Measurements from ENCODE around the gene PPP1R7.
A peak's percentile ranks its signal among the peaks of the same experiment; 100 is the strongest.

PPP1R7 gene

DNA sequence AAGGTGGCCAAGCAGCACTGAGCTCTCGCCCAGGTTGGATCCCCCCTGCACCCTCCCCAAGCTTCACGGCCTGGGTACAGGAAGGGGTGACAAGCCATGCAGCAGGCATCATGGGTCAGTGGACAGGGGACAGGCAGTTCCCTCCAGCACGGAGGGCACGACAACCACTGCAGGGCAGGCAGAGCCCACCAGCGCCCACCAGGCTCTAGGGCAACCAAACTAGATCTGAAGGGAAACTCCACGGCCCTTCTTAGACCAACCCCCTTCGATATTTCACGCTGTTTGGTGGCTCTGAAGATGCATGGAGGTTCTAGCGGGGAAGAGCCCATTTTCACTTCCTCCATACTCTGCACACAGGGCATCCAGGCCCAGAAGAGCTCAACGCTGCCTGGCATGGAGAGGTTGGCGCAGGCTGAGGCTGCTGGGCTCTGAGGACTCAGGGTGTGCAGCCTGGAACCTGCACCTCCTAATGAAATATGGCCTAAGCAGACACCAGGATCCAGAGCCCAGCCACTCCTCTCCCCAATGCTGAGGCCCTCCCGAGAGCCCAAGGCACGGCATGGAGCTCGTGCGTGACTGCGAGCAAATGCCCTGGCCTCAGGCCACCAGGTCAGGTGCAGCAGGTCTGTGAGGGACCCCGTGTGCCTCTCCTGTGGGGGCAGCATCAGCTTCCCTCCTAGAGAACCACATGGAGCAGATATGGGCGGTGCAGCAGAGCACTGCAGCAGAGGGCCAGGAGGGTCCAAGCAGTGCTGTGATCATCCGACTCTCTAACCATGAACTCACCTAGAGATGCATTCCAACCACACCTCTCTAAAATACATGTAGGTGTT, 39.4 kb upstream of the PPP1R7 start:
- H3K36me3 ChIP-seq (ENCODE audit: control insufficient read depth, insufficient read depth, low read length), result peaks cover 21% of the 10 kb centered on the region
- H3K27me3 ChIP-seq (replicated peaks; ENCODE audit: control insufficient read depth, insufficient read depth, low read length), result no peaks in the 10 kb centered on the region
- DNase-seq (ENCODE audit: extremely low read depth, insufficient read length), result peak; percentile 73
- H3K4me3 ChIP-seq (replicated peaks; ENCODE audit: low read depth, low read length), result peak overlapping the region; percentile 72
- no peak for TF ChIP-seq CTCF (IDR thresholded peaks at IDR 0.05; ENCODE audit: insufficient read depth, low read length, poor library complexity, severe bottlenecking)

DNA sequence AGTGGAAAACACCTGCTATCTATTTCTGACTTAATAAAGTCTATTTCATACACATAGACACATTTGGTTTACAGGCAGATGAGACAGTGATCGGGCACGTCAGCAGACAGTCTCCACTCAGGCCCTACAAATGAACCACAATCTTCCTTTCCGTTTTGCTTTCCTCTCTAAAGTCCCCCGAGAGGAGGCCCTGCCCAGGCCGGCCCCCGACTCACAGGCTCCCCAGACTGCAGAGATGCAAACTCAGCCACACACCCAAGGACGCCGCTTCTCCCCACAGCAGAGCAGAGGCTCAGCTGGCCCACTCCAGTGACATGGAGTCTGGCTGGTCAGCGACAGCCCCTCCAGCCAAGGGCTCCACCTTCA, 38.8 kb upstream of the PPP1R7 start:
- Histone ChIP-seq H3K36me3 (ENCODE audit: control insufficient read depth, insufficient read depth, low read length) (peaks cover 21% of the 10 kb centered on the region), H3K4me3 (replicated peaks; ENCODE audit: low read depth, low read length) (peak overlapping the region; percentile 72), H3K27me3 (replicated peaks; ENCODE audit: control insufficient read depth, insufficient read depth, low read length) (no peaks in the 10 kb centered on the region)
- peak; percentile 57 for DNase-seq (ENCODE audit: extremely low read depth, insufficient read length)
- no peak for TF ChIP-seq CTCF (IDR thresholded peaks at IDR 0.05; ENCODE audit: insufficient read depth, low read length, poor library complexity, severe bottlenecking)

- TF ChIP-seq CTCF (IDR thresholded peaks at IDR 0.05; ENCODE audit: insufficient read depth, low read length, poor library complexity, severe bottlenecking), result no peak
- DNase-seq (ENCODE audit: extremely low read depth, insufficient read length), result no peak
- peak overlapping the region; percentile 72 for H3K4me3 ChIP-seq (replicated peaks; ENCODE audit: low read depth, low read length)
- H3K27me3 ChIP-seq (replicated peaks; ENCODE audit: control insufficient read depth, insufficient read depth, low read length), result no peaks in the 10 kb centered on the region
- H3K36me3 ChIP-seq (ENCODE audit: control insufficient read depth, insufficient read depth, low read length), result peaks cover 14% of the 10 kb centered on the region
These were observed 38.2 kb upstream of the PPP1R7 start for GRCh38 chr2:241112046-241112445.

- H3K36me3 ChIP-seq (ENCODE audit: control insufficient read depth, insufficient read depth, low read length), result peaks cover 14% of the 10 kb centered on the region
- TF ChIP-seq CTCF (IDR thresholded peaks at IDR 0.05; ENCODE audit: insufficient read depth, low read length, poor library complexity, severe bottlenecking), result no peak
- H3K27me3 ChIP-seq (replicated peaks; ENCODE audit: control insufficient read depth, insufficient read depth, low read length), result no peaks in the 10 kb centered on the region
- H3K4me3 ChIP-seq (replicated peaks; ENCODE audit: low read depth, low read length), result peak overlapping the region; percentile 72
- DNase-seq (ENCODE audit: extremely low read depth, insufficient read length), result no peak
These were observed 37.7 kb upstream of the PPP1R7 start for GRCh38 chr2:241112592-241112991.

- H3K27me3 ChIP-seq (replicated peaks; ENCODE audit: control insufficient read depth, insufficient read depth, low read length), result no peaks in the 10 kb centered on the region
- no peak for DNase-seq (ENCODE audit: extremely low read depth, insufficient read length)
- H3K36me3 ChIP-seq (ENCODE audit: control insufficient read depth, insufficient read depth, low read length), result peaks cover 11% of the 10 kb centered on the region
- H3K4me3 ChIP-seq (replicated peaks; ENCODE audit: low read depth, low read length), result no peak overlapping the region
- no peak for TF ChIP-seq CTCF (IDR thresholded peaks at IDR 0.05; ENCODE audit: insufficient read depth, low read length, poor library complexity, severe bottlenecking)
These were observed 35.4 kb upstream of the PPP1R7 start for GRCh38 chr2:241114836-241115235.
